GM19372 (cell line): Measurements from ENCODE around the gene ATP2B1.

Source experiments
- ATAC-seq: cut with Tn5 transposase; IDR thresholded peaks from one replicate; pipeline ENCODE4 v1.9.1; 2021; ENCODE audit warnings: mild to moderate bottlenecking, low read depth, moderate library complexity; ENCODE audit not compliant: unreplicated experiment

The ATP2B1 gene

DNA sequence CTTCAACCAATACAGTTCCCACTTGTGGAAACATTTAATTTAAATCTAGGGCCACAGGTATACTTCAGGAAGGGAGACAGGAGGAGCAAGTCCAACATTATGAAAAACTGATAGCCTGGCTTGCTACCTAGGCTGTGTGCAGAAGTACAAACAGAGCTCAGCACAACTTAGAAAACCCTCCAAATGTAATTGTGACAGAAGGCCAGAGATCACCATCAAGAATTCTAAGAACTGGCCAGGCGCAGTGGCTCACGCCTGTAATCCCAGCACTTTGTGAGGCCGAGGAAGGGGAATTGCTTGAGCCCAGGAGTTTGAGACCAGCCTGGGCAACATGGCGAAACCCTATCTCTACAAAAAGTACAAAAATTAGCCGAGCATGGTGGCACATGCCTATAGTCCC, 14.1 kb downstream of the ATP2B1 start:
- ATAC-seq, result no peak

DNA sequence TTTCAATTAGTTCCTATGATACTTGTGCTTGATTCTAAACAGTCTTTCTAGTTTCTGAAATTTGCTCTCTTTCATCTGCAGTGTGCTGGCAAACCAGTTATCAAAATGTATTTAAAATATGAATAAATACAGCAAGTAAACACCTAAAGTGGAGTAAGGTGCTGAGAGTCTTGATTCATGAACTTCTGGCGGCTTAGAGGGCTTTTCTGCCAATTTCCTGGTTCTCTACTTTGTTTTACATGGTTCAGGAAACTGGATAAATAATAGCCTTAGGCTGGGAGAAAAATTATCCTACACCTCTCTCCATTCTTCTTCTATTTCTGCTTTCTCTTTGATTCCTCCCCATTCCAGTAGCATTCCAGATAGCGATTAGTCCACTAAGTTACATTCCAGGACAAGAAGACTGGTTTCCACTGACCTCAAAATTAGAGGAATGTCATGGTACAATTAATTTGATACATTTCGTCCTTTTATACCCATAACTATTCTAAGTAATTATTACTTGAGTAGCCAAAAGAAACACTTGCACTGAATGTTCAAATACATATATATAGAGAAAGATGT, 14.9 kb downstream of the ATP2B1 start:
- ATAC-seq, result no peak

DNA sequence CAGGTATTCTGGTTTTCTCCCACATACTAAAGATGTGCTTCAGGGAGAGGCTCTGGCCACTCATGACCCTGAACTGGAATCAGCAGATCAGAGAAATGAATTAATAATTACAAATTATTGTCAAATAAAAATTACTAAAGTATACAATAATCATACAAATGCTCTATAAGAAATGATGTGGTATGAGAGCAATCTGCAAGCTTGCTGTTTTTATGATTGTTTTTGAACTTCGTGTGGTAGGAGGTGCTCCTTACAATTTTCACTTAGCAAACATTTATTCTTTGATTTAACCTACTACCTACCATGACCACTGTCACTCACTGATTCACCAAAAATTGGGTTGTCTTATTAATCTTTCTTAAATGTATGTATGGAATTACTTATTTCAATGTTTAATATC, 16.2 kb downstream of the ATP2B1 start:
- no peak for ATAC-seq

DNA sequence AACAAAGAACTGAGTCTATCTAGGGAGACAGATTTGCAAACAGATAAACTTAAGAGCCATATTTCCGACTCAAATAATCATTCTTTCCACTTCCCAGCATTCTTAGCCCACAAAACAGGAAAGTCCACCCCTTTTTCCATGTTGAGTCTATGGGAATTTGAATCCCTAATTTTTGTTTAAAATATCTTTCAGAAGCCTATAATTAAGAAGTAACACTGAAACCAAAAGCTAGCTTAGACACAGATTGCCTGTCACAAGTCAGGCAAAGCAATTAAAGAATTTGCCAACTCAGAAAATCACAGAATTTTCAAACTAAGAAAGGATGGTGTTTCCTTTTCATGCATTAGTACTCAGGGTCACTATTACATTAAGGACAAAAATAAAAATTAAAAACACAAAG, 17.0 kb downstream of the ATP2B1 start:
- no peak for ATAC-seq

DNA sequence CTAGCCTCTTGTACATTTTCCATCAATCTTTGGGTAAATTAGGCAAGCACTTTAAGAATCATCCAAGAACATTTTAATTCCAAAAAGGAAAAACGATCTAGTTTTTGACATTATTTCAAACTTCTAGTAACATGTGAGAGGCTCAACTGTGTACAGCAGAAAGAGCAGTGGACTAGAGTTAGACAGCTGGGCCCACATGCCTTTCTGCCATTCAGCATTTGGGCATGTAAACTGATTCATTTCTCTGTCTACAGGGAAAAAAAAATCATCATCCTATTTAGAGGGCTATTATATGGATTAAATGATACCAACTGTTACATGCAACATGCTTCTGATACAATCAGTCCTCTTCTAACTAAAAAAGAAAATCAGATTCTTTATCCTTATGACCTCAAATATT, 17.7 kb downstream of the ATP2B1 start:
- ATAC-seq, result no peak

DNA sequence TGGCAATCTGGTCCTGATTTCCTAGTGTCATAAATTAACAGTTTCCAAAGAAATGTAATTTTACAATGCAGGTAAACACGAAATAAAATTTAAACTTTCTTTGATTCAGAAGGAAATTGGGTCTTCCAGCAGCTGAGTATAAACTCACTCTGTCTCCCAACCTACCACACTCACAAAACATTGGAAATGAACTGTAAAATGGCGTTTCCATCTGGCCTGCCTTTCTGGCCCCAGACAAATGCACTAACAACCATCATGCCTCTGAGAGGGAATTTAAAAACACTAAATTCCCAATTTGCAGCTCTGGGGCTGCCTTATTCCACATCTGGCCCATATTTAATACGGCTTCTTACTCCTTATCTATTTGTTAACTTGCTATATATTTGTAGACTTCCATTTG, 19.3 kb downstream of the ATP2B1 start:
- ATAC-seq, result no peak

DNA sequence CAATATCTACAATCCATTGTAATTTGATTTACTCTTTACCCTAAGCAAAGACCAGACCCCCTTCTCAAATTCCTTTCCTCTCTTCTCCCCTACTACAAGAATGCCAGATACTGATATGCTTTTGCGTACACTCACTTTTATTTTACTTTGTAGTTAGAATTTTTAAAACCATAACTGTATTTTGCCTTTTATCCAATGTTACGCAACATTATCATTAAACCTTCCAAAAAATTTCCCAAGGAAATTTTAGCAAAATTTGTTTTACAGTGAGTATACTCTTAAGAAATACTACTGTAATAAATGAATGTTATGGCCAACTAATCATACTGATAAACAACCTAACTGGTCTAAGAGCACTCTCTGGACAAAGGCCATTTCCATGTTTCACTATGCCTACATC, 22.3 kb downstream of the ATP2B1 start:
- ATAC-seq, result no peak

DNA sequence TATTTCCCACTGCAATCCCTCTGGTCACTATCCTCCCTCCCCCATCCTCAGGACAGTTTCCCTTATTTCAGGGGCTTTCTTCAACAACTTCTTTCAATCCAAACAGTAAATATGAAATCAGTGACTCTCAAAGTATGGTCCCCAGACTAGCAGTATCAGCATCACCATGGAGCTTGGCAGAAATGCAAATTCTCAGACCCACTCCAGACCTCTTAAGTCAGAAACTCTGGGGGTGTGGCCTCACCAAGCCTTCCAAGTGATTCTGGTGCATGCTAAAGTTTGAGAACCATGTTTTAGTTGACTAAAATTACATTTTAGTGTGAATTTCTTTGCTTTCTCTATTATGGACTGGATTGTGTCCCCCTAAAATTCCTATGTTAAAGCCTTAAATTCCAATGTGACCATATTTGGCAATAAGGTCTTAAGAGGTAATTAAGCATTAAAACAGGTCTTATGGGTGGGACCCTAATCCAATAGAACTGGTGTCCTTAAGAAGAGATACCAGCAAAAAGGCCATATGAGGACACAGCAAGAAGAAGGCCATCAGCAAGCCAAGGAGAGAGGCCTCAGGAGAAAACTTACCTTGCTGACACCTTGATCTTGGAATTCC, 23.2 kb downstream of the ATP2B1 start:
- ATAC-seq, result no peak

DNA sequence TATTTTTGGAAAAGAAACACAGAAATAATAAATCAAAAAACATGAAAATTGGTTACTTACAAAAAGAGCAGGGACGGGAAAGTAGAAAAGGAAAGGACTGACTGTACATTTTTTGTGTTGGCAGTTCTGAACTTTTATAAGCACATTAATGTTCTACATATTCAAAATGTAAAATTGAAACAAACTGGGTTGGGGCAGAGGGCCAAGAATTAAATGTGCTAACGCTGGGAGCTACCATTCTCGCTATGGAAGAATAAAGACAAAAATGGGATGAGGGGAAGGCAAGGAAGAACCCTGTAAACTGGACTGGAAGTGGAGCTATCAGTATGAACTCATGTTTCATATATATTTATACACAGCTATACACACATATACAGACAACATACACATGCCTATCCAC, 24.5 kb downstream of the ATP2B1 start:
- ATAC-seq, result no peak

DNA sequence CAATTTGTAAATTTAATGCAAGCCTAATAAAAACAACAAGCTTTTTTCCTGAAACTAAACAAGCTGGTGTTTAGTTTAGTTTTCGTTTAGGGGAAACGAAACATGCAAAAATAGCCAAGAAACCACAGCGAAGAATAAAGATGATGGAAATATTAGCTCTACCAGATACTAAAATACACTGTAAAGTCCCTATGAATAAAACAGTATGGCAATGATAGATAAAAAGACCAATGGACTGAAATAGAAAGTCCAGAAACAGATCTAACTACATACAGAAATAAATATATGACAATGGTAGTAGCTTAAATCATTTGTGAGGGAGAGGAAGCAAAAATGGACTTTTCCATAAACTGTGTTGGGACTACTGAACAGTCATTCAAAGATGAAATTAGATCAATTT, 26.4 kb downstream of the ATP2B1 start:
- ATAC-seq, result no peak

DNA sequence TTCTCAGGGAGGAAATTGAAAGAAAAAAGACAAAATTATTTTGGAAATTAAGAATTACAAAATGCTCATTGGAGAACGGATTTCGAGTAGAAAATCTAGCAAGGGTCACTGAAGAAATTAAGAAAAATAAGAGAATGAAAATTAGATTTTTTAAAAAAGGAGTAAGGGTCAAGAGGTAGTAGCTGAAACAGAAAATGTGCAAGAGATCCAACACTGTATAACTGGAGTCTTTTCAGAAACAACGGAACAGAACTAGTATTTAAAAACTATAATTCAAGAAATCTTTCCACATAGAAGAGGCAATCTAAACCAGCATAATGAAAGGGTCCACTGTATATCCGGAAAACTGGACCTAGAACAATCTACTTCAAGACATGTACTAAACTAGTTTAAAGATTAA, 28.2 kb downstream of the ATP2B1 start:
- ATAC-seq, result no peak

DNA sequence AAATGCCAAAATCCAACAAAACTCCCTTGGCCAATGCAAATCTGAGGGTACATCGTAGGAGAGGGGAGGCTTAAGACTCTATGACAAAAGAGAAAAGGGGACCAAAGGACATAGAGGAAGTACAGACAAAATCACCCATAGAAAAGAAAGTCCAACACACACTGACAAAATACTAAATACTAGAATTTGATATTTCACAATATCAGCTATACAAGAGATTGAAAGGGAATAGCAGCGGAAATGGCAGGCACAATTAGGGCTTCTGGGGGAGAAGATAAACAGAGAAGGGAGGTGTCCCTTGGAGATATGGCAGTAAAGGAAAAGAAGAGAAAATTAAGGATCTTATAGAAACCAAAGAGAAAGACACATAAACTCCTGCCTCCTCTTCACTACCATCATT, 29.0 kb downstream of the ATP2B1 start:
- no peak for ATAC-seq

DNA sequence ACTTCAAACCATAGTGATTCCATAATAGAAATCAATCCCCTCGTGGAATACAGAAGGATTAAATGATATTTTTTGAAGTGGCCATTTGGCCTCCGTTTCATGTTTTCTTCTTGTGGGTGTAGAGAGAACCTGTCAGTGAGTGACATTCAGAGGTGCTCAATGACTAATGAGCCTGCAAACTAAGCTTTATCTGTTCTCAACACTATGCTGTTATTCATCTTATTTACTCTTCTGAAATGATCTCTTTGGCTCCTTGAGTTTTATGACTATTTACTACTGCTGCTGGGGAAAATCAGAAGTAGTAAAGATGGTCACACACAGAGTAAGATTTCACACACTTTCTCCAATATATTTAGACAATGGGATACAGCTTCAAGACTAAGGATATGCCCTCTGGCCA, 30.4 kb downstream of the ATP2B1 start:
- ATAC-seq, result no peak

DNA sequence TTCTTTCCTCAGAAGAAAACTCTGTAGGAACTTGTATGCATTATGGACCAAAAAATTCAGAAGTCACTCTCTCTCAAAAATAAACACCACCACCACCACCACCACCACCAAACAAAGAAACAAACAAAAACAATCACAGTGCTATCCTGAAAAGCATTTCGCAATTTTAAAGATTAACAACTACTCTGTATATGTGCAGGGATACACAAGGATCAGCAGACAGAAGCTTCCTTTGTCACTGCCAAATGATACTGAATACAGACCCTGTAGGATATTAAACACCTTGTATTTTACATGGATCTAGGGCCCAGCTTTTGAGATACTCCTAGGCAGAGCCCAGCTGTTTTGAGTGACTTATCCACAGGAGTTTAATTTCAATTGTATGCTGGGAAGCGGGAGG, 31.7 kb downstream of the ATP2B1 start:
- no peak for ATAC-seq

DNA sequence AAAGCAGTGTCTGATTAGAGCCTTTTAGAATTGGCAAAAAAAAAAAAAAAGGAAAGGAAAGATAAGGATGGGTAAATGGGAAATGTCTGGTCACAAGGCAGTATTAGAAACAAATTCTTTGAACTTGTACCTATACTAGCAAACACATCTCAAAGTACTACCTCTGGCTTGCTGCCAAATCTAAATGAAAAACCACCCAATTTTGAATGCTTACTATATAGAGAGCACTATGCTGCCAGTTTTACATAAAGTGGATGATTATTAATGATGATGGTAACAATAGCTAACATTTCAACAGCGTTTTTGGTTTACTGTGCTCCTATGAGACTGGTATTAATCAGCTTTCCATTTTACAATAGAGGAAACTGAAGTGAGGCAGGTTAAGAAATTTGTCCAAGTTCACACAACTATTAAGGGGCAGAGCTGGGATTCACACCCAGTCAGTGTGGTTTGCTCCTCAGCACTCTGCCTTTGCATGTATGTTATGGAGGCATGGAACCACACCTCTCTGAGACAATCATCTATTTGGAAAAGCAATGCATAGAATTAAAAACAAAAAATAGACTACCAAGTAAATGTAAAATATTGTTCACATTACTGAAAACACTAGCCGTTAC, 34.2 kb downstream of the ATP2B1 start:
- no peak for ATAC-seq

DNA sequence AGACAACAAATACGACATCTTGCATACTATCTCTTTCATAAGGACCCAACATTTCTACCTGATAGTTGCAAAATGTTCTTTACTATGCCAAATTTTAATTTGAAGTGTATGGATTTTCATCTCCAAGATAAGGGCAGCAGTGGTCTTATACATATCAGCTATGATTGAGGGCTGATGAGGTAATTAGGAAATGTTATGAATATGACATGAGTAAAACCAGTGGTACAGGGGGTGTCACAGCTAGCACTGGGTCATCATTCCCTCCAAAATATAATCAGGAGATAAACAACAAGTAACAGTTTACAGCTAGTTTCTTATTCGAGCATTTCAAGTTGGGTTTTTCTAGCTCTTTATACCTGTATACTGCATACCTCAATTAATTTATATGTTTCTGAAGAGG, 35.0 kb downstream of the ATP2B1 start:
- ATAC-seq, result no peak

DNA sequence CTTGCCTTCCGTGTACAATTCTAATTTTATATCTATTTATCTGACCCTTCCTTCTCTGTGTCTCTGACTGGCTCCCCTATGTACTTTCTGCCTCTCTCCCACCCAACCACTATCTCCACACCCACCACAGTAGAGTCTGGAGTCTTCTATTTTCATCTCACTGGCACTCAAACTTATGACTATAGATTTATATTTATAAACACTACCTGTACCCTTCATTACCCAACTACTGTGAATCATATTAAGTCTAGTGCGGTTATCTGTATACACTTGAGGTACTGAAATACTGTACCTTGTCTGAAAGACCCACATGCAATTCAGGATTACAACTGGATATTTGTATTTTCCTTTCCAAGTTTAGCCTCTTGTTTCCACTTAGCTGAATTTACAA, 36.1 kb downstream of the ATP2B1 start:
- ATAC-seq, result no peak

DNA sequence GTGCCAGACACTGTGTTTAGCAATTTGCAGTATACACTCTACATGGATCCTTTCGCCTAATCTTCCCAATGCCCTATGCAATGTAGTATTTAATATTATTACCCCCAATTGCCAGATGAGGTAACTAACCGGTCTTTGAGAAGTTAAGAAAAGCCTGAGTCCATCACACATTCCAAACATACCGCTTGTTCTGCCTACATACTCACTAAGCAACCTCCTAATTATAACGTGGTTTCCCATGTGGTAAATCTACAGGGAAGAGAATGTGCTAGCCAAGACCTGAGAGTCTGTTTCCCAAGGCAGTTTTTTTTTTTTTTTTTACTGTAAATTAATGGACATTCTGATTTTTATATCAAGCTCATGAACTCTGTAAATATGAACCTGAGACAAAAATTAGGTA, 37.2 kb downstream of the ATP2B1 start:
- no peak for ATAC-seq

DNA sequence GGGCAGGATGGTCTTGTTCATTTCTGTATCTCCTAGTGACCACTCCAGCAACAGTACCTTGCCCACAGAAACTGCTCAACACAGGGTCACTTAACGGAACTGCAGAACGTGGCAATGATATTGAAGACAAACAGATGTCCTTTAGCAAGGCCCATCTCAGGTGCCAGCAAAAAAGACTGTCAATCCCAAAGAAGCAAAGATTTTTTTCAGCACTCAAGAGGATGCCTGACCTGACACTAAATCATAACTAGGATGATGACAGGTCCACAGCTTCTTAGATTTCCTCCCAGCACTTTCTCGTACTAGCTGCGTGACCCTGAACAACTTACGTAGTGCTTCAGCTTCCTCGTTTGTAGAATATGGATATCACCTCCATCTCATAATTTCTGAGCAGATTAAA, 39.4 kb downstream of the ATP2B1 start:
- ATAC-seq, result no peak

DNA sequence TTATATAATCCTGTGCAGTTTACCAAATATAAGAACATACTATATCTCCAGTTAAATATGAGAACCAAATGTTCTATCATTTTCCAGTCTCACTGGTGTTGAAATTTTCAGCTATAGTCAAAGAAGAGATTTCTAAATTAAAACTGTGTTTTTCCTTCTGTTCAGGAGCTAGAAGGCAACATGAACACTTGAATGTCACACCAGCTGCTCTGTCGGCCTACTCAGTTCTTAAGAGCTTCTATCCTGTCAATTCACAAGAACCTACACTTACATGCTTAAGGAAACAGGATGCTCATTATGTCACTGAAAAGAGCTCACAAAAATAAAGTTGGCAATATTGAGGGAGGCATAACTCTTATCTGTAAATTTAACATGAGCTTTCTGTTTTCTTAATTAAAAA, 43.1 kb downstream of the ATP2B1 start:
- ATAC-seq, result no peak

DNA sequence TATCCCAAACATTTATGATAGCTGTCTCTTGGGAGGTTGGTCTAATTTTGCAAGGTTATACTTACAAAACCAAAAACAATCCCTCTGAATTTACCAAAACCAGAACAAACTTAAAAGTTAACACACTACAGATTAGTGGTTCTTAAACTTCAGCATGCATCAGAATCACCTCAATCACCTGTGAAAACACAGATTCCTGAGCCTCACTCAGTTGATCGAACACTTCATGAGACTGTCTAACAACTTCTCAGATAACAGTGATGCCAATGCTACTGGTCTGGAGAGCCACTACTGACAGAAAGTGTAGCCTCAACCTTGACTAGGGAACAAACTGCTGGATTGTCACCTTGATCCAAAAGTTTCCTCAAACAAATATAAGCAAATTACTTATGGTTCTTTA, 44.2 kb downstream of the ATP2B1 start:
- no peak for ATAC-seq

DNA sequence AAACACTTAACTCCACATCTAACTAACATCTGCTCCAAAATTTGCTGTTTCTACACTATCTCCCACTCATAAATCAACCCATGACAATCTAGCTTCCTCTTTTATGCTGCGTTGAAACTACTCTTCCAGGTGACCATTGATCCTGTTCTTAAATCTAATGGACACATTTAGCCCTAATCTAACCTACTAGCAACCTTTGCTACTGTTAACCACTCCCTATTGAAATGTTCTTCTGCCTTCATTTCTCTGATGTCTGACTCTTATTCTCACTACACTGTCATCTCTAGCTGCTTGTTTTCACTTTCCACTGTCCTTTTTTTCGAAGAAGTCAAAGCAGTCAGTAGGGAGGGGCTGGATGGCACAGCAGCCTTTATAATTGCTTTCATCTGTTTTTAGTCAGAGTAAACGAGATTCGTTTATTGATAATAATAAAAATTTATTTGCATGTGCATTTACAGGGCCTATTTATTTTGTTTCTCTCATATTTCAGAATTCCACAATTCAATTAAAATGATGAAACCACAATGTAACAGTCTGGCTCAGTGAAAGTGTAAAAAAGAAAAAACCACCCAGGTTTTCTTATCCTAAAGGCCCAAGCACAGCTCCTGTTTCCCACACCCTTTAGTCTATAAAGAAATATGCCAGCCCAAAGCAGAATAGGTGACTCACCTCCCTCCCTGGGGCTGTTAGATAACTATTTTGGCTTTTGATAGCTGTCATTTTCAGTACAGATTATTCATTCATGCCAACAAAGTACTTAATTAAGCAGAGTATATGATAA, 44.9 kb downstream of the ATP2B1 start:
- peak; percentile 66 for ATAC-seq
